Astrocyte of the cerebellum (primary cell): ENCODE results near the gene DDI2.

Experiments
- DNase-seq: peaks from one replicate; pipeline ENCODE4 v3.0.0-alpha.2; 2011; ENCODE audit warnings: low read depth
- H3K4me3 ChIP-seq: 2 replicates; pipeline ENCODE4 v1.5.1; 2011; ENCODE audit warnings: mild to moderate bottlenecking, low read depth, low read length, moderate library complexity
- in situ Hi-C: cut with HindIII; loops from 2 replicates; pipeline ENCODE4 v1.10.0; 2017; ENCODE audit warnings: low sequenced_read_pairs
- TF ChIP-seq, protein P1 (sequence below): IDR thresholded peaks from 2 replicates; pipeline ENCODE4 v1.5.1; 2012; ENCODE audit warnings: low read length, low read depth, moderate library complexity, mild to moderate bottlenecking; ENCODE audit errors: missing control alignments

Gene DDI2

DNA sequence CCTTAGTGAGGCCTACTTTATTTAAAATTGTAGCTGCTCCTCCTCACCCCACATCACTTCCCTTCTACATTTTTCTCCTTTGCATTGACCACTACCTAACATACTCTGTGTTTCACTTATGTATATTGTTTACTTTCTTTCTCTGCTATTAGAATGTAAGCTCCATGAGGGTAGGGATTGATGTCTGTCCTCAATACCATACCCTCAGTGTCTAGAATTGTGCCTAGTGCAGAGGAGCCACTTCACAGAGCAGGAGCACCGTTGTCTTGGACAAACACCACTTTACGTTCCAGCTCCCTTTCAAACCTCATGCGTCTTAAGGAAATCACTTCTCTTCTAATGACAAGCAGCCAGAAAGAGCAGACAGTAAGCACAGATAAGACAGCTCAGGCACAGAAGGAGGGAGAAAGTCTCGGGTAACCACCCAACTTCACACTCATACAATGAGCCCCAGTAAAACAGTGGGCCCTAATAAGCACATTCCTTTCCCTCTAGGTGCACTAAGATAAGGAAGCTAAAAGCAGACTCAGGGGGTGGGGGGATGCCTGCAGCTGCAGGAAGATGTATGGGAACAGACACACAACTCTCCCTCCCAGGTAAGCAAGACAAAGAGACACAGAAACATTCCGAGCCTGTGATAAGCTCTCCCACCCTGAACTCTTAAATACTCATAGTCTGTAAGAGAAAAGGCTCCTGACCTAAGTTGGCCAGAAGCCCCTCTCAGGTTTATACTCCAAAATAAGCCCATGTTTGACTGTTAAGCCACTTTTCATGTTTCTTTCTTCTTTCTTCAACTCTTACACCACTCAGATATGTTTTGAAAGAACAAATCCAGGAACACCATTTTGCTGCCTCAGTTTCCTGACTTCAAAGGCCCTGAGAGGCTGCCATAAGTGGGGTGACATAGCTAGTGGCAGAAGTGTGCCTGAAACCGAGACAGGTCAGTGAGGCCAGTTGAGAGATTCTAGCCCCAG is 59.7 kb downstream of the DDI2 start:
- no peak for DNase-seq
- TF ChIP-seq, protein P1, sequence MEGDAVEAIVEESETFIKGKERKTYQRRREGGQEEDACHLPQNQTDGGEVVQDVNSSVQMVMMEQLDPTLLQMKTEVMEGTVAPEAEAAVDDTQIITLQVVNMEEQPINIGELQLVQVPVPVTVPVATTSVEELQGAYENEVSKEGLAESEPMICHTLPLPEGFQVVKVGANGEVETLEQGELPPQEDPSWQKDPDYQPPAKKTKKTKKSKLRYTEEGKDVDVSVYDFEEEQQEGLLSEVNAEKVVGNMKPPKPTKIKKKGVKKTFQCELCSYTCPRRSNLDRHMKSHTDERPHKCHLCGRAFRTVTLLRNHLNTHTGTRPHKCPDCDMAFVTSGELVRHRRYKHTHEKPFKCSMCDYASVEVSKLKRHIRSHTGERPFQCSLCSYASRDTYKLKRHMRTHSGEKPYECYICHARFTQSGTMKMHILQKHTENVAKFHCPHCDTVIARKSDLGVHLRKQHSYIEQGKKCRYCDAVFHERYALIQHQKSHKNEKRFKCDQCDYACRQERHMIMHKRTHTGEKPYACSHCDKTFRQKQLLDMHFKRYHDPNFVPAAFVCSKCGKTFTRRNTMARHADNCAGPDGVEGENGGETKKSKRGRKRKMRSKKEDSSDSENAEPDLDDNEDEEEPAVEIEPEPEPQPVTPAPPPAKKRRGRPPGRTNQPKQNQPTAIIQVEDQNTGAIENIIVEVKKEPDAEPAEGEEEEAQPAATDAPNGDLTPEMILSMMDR, result no peak
- H3K4me3 ChIP-seq, result no peak overlapping the region
- in situ Hi-C loops, result no loop called here

DNA sequence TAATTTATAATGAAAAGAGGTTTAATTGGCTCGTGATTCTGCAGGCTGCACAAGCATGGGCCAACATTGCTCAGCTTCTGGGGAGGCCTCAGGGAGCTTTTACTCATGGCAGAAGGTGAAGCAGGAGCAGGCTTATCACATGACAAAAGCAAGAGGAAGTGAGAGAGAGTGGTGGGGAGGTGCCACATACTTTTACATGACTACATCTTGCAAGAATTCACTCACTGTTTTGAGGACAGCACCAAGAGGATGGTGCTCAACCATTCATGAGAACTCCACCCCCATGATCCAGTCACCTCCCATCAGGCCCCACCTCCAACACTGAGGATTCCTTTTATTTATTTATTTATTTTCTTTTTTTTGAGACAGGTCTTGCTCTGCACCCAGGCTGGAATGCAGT is 61.3 kb downstream of the DDI2 start:
- in situ Hi-C loops, result no loop called here
- no peak overlapping the region for H3K4me3 ChIP-seq
- no peak for DNase-seq
- TF ChIP-seq, protein P1, result no peak

DNA sequence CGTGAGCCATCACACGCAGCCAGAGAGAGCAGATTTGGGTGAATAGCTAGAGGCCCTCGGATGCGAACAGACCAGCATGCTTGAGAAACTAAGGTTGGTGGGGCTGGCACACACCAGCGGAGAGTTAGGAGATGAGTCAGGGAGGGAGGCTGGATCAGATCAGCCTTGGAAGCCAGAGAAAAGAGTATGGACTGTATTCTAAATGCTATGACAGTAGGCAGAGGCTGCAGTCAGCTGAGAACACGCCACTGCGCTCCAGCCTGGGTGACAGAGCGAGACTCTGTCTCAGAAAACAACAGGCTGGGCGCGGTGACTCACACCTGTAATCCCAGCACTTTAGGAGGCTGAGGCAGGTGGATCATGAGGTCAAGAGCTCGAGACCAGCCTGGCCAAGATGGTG is 62.9 kb downstream of the DDI2 start:
- in situ Hi-C loops, result no loop called here
- no peak for DNase-seq

DNA sequence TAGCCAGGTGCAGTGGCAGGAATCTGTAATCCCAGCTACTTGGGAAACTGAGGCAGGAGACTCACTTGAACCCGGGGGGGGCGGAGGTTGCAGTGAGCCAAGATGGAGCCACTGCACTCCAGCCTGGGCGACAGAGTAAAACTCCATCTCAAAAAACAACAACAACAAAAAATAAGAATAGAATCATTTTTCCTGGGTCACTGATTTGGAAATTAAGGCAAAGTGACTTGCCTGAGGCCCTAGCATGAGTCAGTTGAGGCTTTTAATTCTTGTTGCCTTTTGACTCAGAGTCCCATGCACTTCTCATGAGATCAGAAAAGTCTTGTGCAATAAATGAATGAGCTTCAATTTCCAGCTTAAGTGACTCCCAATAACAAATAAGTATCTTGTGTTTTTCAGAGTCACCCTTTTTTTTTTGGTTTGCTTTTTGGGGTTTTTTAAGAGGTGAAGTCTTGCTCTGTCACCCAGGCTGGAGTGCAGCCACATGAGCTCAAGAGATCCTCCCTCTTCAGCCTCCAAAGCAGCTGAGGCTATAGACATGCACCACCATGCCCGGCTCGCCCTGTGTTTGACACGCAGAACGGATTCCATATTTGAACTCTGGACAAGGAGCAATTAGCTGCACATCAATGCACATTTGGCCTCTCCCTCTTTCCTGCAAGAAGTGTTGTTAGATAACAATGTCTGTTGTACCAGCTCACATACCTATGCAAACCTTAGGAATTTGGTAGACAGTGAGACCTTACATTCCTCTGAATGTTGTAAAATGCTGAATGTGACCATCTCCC is 63.5 kb downstream of the DDI2 start:
- in situ Hi-C loops, result no loop called here
- TF ChIP-seq, protein P1, result no peak
- DNase-seq, result peak; percentile 53
- no peak overlapping the region for H3K4me3 ChIP-seq

More for the DNA sequence above, 62.9 kb downstream of the DDI2 start:
- TF ChIP-seq, protein P1, result no peak
- H3K4me3 ChIP-seq, result no peak overlapping the region

DNA sequence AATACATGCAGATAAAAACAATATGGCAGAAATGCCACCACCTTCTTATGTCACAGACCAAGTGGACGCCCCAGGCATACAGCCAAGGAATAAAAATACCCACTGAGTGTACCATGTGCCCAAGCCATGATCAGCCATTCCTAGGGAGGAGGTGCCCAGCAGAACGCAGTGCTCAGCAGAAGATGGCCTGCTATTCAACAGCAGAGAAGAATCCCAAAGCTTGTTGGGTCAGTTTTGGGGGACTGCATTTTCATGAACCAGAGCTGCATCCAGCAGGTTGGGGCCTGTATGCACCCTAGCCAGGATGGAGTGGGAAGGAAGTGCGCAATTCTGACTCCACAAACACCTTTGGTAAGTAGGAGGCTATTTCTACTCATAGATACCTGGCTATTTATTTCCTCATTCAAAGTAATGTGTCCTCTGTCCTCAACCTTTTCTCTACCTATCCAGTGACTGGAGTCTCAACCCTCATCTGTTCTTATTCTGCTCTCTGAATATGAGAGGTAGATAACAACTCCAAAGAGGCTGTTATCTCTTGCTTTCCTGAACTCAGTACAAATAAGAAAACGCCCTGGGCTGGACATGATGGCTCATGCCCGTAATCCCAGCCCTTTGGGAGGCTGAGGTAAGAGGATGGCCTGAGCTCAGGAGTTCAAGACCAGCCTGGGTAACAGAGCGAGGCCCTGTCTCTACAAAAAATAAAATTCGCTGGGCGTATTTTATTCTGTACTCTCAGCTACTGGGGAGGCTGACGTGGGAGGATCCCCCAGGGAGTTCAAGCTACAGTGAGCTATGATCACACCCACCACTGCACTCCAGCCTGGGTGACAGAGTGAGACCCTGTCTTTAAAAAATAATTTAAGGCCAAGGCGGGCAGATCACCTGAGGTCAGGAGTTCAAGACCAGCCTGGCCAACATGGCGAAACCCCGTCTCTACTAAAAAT is 64.4 kb downstream of the DDI2 start:
- no peak overlapping the region for H3K4me3 ChIP-seq
- in situ Hi-C loops, result no loop called here
- TF ChIP-seq, protein P1, result no peak
- DNase-seq, result no peak

DNA sequence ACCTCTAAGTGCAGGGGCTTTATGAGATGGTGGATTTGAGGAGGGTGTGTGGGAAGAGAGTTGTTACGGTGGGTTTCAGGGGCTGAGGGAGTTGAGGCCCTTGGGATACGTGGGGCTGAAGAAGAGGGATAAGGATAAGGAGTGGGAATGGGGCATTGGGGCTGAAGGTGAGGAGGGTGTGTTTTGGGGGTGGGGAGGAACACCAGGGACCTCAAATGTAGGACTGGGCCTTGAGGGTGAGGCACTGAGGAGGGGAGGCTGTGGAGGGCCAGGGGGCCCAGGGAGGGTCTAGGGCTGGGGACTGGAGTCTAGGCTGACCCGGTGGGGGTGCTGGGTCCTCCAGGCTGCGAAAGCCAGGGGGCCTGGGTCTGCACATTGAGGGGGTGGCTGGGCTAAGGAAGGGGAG is 65.7 kb downstream of the DDI2 start:
- no peak overlapping the region for H3K4me3 ChIP-seq
- TF ChIP-seq, protein P1, result no peak
- no peak for DNase-seq

More for the DNA sequence above, 65.7 kb downstream of the DDI2 start:
- in situ Hi-C loops, result no loop called here
